Measurements from ENCODE around the gene VSIR.

- TF ChIP-seq MAX (IDR thresholded peaks at IDR 0.05; ENCODE audit: low read depth) (no peak), RAD21 (IDR thresholded peaks at IDR 0.05; ENCODE audit: low read length) (no peak), POLR2AphosphoS5 (IDR thresholded peaks at IDR 0.05; ENCODE audit: low read depth, low read length) (no peak), EZH2phosphoT487 (IDR thresholded peaks at IDR 0.05; ENCODE audit: borderline replicate concordance, low read depth) (no peak), FOXJ3 (CRISPR knock-in tag; IDR thresholded peaks at IDR 0.05) (no peak), CTCF (IDR thresholded peaks at IDR 0.05) (no peak), YY1 (IDR thresholded peaks at IDR 0.05; ENCODE audit: low read depth) (no peak), ZBTB33 (IDR thresholded peaks at IDR 0.05; ENCODE audit: borderline replicate concordance, low read depth) (no peak), EP300 (IDR thresholded peaks at IDR 0.05; ENCODE audit: borderline replicate concordance in 1 of 2, low read depth in 1 of 2, low read length in 1 of 2) (no peak), RCOR1 (IDR thresholded peaks at IDR 0.05; ENCODE audit: low read length) (no peak)
Measured at GRCh38 chr10:71770789-71771188, 2.5 kb downstream of the VSIR start.
